ENCODE measurements around the gene FER.
"Not testable (repeated sequence)": the region's sequence is repeated elsewhere in the genome, so short reads cannot be mapped to it uniquely, and the experiment has no call there.

Gene FER

DNA sequence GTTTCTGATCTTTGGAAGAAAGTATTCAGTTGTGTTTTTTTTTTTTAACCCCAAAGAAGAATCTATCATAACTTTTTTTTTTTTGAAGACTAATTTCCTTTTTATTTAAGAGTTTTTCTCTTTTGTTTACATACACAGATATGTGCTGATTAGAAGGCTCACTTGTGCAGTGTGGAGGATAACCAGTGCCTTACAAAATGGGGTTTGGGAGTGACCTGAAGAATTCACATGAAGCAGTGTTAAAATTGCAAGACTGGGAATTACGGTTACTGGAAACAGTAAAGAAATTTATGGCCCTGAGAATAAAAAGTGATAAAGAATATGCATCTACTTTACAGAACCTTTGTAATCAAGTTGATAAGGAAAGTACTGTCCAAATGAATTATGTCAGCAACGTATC is 50.3 kb downstream of the FER start:
- no peak for DNase-seq (ENCODE audit: low read depth in 2 of 2, low spot score in 1 of 2)

DNA sequence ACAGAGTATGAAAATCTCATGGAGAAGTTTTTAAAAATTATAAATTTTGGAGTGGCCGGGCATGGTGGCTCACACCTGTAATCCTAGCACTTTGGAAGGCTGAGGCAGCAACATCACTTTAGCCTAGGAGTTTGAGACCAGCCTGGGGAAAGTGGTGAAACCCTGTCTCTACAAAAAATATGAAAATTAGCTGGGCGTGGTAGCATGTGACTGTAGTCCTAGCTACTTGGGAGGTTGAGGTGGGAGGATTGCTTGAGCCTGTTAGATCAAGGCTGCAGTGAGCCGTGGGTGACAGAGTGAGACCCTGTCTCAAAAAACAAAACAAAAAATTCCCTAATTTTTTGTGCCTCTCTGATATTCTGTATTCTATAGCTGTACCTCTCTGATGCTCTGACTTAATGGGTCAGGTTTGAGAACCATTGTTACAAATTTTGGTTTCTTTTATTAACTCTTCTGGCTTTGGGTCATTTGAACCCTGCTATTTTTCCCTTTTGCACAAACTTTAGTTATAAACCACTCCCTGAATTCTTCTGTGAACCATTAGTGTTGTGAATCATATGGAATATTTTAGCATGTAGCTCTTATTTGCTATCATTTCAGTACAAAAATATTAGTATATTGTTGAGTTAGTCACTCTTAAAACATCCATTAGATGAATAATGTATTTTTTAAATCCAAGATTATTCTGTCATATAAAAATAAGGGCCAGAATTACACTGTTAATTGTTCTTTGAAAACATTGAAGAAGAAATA is 51.0 kb downstream of the FER start:
- no peak for DNase-seq (ENCODE audit: low read depth in 2 of 2, low spot score in 1 of 2)

DNA sequence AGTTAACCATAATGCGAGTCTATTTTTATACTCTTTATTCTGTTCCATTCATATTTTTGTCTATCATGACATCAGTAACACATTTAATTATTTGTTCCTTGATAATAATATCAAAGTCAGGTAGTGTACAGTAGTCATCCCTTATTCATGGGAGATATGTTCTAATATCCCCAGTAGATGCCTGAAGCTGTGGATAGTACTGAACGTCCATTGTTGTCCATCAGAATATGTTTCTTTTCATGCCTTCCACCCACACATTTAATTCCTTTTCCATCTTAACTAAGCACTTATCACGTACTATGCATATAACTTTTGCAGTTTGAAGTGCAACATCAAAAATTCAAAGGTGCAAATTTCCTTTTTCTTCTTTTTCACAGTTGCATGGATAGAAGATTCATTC is 53.6 kb downstream of the FER start:
- DNase-seq (ENCODE audit: low read depth in 2 of 2, low spot score in 1 of 2), result no peak

DNA sequence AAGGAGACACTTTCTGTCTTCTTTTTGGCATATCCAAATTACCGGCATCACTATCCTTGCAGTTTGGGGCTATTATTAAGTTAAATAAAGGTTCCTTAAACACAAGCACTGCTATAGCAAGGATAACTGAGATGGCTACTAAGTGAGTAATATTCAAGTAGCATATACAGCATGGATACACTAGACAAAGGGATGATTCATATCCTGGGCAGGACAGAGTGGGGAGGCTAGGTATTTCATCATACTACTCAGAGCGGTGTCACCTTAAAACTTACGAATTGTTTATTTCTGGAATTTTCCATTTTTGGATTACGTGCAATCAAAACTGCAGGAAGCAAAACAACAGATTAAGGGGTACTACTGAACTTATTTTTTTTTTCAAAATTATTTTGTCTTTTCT is 54.1 kb downstream of the FER start:
- no peak for DNase-seq (ENCODE audit: low read depth in 2 of 2, low spot score in 1 of 2)

DNA sequence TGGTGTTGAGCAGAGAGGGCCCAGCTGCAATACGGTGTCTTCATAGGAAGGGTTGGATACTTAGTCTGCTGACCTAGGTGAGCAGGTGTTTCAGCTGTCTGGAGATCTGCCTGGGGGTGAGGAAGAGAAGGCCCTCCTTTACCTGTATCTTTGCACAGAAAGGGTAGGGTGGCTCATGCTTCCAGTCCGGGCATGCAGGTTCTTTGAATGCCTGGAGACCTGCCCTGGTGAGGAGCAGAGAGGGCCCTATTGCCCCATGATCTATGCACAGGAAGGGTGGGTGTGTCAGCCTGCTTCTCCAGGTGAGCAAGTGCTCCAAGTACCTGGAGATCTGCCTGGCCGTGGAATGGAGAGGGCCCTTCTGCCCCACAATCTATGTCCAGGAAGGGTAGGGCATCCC is 63.0 kb downstream of the FER start:
- no peak for DNase-seq (ENCODE audit: low read depth in 2 of 2, low spot score in 1 of 2)

DNA sequence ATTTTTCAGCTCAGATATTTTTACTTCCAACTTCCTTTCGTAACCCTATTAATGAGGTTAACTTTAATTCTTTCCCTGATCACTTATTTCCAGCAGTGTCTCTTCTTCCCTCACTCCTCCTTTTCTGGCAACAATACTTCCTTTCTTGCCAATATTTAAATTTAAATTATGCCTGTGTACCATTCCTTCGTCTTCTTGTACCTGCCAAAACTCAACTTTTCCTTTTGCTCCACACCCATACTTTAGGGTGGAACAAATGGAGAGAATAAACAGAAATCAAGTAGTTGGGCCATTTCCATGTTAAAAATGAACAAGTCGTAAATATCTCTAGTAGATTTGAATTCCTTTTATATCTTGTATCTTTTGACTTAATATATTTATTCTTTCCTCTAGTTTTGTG is 66.0 kb downstream of the FER start:
- no peak for DNase-seq (ENCODE audit: low read depth in 2 of 2, low spot score in 1 of 2)

DNA sequence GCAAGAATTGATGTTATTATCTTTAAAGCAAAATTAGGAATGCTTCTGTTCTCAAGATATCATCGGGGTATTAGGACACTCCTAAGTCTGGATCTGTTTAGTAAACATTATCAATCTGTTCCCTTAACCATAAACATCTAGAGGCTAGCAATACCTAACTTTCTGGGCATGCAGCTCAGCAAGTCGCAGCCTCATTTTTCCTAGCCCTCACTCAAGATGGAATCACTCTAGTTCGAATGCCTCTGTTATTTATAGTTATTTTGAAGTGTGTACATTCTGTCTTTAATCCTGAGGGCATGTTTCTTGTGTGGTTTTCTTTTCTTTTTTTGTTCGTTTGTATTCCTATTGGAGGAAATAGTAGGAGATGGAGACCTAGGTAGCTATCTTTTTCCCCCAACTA is 66.9 kb downstream of the FER start:
- no peak for DNase-seq (ENCODE audit: low read depth in 2 of 2, low spot score in 1 of 2)

DNA sequence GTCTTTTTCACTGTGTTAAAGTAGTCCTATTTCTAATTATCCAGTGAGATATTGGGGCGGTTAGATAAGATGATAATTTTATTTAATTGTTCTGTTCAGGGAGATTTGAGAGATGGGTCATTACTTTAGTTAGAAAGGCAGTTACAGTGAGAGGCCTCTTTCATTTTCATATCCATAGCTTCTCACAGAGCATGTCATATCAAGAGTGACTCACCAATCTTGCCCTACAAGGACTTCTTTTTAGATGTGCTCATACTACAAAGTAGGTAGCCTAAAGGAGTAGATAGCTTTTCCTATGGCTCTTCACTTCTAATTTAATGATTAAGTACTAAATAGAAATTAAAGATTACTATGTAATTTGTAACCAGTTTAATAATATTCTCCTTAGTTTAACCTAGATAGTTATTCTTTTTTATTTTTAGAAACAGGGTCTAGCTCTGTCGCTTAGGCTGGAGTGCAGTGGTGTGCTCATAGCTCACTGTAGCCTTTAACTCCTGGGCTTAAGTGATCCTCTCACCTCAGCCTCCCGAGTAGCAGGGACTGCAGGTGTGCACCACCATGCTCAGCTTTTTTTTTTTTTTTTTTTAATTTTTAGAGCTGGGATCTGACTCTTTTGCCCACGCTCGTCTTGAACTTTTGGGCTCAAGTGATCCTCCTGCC is 71.0 kb downstream of the FER start:
- DNase-seq (ENCODE audit: low read depth in 2 of 2, low spot score in 1 of 2), result no peak

DNA sequence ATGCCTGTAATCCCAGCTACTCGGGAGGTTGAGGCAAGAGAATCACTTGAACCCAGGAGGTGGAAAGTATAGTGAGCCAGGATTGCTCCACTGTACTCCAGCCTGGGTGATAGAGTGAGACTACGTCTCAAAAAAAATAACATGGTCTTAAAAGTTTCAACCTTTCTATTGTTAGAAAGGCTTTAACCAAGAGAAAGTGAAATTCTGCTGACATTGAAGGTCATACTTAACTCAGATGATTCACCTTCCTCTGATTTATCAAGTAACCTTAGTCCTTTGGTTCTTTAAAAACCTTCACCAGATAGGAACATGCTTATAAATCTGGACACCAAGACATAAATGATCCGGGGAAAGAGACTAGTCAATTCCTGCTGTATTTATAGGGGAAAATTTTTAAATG is 73.3 kb downstream of the FER start:
- no peak for DNase-seq (ENCODE audit: low read depth in 2 of 2, low spot score in 1 of 2)

DNA sequence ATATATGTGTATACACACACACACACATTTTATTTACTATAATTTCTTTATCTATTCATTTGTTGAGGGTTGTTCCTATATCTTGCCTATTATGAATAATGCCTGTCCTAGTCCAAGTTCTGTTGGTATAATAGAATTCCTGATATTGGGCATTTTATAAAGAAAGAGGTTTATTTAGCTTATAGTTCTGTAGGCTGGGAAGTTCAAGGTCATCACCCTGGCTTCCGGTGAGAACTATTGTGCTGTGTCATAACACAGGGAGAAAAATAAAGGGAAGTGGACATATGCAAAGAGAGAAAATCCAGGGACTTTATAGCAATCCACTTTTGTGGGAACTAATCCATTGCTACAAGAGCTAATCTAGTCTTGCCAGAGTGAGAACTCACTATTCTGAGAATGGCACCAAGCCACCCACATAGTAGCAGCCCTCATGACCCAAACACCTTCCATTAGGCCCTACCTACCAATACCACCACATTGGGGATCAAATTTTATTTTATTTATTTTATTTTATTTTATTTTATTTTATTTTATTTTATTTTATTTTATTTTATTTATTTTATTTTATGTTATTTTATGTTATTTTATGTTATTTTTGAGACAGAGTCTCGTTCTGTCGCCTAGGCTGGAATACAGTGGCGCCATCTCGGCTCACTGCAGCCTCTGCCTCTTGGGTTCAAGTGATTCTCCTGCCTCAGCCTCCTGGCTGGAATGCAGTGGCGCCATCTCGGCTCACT is 74.7 kb downstream of the FER start:
- DNase-seq (ENCODE audit: low read depth in 2 of 2, low spot score in 1 of 2), result no peak

DNA sequence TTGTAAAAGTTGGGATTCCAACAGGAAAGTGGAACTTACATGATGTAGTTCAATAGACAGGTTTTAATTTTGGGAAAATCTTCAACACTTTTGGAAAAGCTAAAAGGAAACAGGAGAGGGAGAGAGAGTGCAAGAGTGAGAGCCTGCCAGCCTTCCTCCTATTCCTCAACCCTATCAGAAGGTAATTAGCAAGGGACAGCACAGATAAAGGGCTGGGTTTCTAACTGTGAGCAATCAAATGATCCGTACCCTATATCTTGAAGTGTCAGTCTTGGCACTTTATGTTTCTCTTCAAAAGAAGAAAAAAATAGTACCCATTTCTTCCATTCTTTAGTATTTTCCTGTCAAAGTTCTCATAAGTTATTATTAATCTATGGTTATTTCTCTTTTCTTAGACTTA is 79.4 kb downstream of the FER start:
- DNase-seq (ENCODE audit: low read depth in 2 of 2, low spot score in 1 of 2), result no peak

DNA sequence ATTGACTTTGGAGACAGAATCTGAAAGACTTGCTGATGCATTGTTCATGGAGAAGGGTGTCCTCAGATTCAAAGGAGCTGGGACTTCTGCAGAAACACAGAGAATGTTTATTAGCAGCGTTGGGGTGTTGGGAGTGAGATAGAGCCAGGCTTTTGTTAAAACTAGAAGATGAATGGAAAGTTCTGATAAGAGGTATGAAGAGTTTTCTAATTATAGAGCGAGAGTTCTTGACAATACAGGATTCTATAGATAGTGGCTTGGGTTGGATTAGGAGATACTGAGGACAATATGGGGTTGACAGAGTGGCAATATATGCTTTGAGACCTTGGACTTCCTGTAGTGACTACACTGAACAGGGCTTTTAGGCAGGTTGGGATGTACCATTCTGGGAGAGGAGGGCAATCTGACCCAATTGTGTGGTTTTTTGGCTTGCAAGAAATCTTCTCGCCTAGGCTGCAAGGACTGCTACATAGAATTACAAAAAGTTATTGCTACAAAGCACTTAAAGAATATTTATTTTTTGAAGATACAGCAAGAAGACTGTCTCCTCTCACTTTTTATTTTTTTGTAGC is 83.1 kb downstream of the FER start:
- no peak for DNase-seq (ENCODE audit: low read depth in 2 of 2, low spot score in 1 of 2)

DNA sequence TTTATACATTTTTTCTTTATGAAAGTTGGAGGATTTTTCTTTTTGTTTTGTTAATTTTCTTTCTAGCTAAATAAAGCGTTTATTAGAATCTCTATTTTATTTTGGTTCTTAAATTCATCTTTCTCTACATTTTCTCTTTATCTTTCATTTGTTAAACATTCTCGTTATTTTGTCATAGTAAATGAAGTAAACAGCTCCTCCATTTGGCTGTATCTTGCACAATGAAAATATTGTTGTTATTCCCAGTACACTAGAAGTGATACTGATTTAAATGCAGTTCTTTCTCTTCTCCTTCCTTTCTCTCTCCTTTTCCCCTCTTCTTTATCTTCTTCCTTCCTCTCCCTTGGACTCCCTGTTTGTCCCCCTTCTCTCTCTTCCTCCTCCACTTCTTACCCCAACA is 88.8 kb downstream of the FER start:
- DNase-seq (ENCODE audit: low read depth in 2 of 2, low spot score in 1 of 2), result no peak

DNA sequence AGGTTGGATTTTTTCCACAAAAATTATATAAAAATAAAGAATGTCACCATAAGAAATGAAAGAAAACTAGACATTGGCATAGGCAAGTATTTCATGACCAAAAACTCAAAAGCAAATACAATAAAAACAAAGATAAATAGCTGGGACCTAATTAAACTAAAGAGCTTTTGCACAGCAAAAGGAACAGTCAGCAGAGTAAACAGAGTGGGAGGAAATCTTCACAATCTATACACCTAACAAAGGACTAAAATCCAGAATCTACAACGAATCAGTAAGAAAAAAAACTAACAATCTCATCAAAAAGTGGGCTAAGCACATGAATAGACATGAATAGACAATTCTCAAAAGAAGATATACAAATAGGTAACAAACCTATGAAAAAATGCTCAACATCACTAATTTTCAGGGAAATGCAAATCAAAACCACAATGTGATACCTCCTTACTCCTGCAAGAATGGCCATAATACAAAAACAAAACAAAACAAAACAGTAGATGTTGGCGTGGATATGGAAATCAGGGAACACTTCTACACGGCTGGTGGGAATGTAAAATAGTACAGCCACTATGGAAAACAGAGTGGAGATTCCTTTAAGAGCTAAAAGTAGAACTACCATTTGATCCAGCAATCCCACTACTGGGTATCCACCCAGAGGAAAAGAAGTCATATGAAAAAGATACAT is 94.7 kb downstream of the FER start:
- DNase-seq (ENCODE audit: low read depth in 2 of 2, low spot score in 1 of 2), result not testable (repeated sequence)

DNA sequence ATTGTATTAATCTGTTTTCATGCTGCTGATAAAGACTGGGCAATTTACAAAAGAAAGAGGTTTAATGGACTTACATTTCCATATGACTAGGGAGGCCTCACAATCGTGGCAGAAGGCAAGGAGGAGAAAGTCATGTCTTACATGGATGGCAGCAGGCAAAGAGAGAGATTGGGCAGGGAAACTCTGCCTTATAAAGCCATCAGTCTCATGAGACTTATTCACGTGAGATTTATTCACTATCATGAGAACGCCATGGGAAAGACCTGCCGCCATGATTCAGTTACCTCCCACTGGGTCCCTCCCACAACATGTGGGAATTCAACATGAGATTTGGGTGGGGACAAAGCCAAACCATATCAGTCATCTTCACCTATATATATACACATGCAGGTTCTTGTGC is 103.4 kb downstream of the FER start:
- not testable (repeated sequence) for DNase-seq (ENCODE audit: low read depth in 2 of 2, low spot score in 1 of 2)

DNA sequence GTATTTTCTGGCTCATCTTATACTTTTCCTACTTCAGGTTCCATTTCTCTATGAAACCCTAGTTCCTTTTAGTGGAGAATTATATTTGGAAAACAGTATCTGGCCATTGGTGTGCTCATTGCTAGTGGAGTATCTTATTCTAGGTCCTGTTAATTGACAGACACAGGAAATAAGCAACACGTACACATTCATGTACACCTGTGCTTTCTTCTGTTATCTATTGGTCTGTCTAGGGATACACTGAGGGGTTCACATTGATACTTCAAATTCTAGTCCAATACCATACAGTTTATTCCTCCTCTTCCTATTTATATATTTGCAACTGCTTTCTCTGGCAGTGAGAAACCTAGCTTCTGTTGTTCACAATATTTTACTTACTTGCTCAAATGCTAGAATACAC is 110.2 kb downstream of the FER start:
- DNase-seq (ENCODE audit: low read depth in 2 of 2, low spot score in 1 of 2), result no peak

DNA sequence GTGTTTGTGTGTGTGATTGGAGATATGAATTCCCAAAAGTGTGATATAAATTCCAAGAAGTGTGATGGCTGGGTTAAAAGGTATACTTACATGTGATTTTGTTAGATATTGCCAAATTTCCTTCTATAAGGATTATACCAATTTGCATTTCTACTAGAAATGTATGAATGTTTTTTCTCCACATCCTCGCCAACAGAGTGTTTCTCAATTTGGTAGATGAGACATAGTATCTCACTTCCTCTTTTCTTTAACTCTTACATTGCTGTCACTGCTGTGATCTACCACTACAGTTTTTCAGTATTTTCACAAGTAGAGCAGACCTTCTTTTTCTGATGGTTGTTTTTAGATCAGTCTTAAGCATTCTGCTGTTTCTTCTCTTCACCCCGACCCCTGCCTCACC is 111.3 kb downstream of the FER start:
- no peak for DNase-seq (ENCODE audit: low read depth in 2 of 2, low spot score in 1 of 2)

DNA sequence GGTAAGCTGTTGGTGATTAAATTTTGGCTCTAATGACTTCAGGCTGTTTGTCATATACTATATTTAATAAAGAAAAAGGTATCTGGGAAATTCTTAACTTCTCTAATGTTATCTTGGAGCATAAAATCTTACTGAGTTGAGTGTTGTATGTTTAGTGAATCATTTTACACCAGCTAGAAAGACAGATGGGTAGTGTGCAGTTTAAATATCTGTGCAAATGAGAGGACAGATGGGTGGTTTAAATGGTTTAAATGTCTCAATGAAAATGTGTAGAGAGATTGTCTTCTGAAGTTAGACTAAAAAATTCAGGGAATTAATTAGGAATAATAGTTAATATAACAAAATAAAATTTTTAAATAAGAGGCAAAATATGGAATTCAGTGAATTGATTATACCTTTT is 114.5 kb downstream of the FER start:
- no peak for DNase-seq (ENCODE audit: low read depth in 2 of 2, low spot score in 1 of 2)

DNA sequence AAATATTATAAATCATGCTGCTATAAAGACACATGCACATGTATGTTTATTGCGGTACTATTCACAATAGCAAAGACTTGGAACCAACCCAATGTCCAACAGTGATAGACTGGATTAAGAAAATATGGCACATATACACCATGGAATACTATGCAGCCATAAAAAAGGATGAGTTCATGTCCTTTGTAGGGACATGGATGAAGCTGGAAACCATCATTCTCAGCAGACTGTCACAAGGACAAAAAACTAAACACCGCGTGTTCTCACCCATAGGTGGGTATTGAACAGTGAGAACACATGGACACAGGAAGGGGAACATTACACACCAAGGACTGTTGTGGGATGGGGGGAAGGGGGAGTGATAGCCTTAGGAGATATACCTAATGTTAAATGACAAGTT is 118.4 kb downstream of the FER start:
- DNase-seq (ENCODE audit: low read depth in 2 of 2, low spot score in 1 of 2), result not testable (repeated sequence)

DNA sequence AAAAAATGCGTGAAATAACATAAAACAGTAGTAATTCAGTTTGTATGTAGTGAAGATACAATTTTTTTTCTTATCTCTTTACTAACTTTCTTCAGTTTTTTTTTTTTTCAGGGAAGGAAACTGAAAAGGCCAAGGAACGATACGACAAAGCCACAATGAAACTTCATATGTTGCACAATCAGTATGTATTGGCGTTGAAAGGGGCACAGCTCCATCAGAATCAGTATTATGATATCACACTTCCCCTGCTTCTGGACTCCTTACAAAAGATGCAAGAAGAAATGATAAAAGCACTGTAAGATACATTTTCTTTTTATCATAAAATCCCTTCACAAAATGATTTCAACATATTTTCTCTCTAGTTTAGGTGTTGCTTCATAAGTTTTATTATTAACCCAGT is 120.0 kb downstream of the FER start:
- DNase-seq (ENCODE audit: low read depth in 2 of 2, low spot score in 1 of 2), result no peak

DNA sequence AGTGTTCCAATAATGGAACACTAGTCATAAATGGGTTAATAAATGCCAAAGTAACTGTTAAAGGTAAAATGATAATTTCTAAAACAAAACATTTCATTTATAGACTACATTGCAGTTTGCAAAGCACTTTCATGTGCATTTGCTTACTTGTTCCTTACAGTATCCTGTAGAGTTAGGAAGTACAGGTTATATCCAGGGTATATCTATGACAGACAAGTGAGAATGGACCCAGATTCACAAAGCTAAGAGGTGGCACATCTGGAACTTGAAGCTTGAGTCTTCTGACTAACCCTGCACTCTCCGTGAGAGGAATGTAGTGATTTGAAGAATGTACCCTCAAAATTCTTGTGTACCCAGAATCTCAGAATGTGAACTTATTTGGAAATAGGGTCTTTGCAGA is 121.4 kb downstream of the FER start:
- DNase-seq (ENCODE audit: low read depth in 2 of 2, low spot score in 1 of 2), result no peak

DNA sequence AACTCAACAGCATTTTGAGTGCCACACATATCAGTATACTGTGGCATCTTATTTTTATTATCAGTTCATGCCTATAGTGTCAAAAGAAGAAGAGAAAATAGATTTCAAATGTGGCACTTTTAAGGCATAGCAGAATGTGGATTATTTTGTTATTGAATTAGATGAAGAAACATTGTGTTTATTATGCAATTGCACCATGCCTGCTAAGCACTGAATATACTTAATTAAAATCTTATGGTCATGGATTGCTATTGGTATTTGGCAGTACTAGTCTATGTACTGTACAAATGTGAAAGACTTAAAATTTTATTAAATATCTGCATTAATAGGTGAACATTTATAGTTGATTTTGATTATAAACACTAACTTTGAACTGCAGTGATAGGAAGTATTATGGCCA is 128.8 kb downstream of the FER start:
- no peak for DNase-seq (ENCODE audit: low read depth in 2 of 2, low spot score in 1 of 2)

Data from stimulated activated CD8-positive, alpha-beta memory T cell treated with anti-CD3 and anti-CD28 coated beads, Interleukin-4, amount 100 ng/mL, for 1 hour (primary cell).